ENCODE data around the gene SPNS3. TPM values are rescaled to one million over a fixed set of nuclear protein-coding genes. Genes with fewer than 3 reads are reported as not detected.

The SPNS3 gene
- polyA plus RNA-seq, 1 donor (not counting 4 experiments of a cell fraction or from before 2014, with no cell fraction given), result not detected

GRCh38 chr17:4509923-4510617, 76.3 kb downstream of the SPNS3 start:
- Histone ChIP-seq H4K20me1 (ENCODE audit: control insufficient read depth, extremely low read depth, insufficient read depth, low read length) (no peaks in the 10 kb centered on the region), H3K4me1 (ENCODE audit: control insufficient read depth, extremely low read depth, insufficient read depth, low read length) (no peaks in the 10 kb centered on the region), H3K9ac (ENCODE audit: control insufficient read depth, extremely low read depth, insufficient read depth, low read length) (no peak overlapping the region), H3K9me3 (ENCODE audit: control insufficient read depth, low read depth, low read length) (no peaks in the 10 kb centered on the region), H2AFZ (ENCODE audit: control insufficient read depth, low read length) (no peak overlapping the region), H3K9me1 (ENCODE audit: control insufficient read depth, extremely low read depth, insufficient read depth, low read length) (no peaks in the 10 kb centered on the region), H3K79me2 (ENCODE audit: control insufficient read depth, insufficient read depth, low read length) (no peaks in the 10 kb centered on the region), H3K36me3 (ENCODE audit: control insufficient read depth in 2 of 2, extremely low read depth in 1 of 2, insufficient read depth in 2 of 2, low read length in 2 of 2) (no peaks in the 10 kb centered on the region), H3K27ac (ENCODE audit: control insufficient read depth, insufficient read depth, low read length) (no peak overlapping the region), H3K4me2 (ENCODE audit: control insufficient read depth, extremely low read depth, insufficient read depth, low read depth, low read length) (no peak overlapping the region), H3K27me3 (ENCODE audit: control insufficient read depth, extremely low read depth, insufficient read depth, low read length) (peaks cover 20% of the 10 kb centered on the region), H3K4me3 (ENCODE audit: control insufficient read depth in 2 of 3, extremely low read depth in 1 of 3, insufficient read depth in 2 of 3, low read depth in 1 of 3, low read length in 3 of 3) (no peak overlapping the region)
- FAIRE-seq (no peak), DNase-seq (ENCODE audit: low read depth, low spot score) (no peak)
- TF ChIP-seq CTCF (optimal IDR thresholded peaks at IDR 0.05 in 1 of 3, IDR thresholded peaks at IDR 0.05 in 1 of 3, conservative IDR thresholded peaks at IDR 0.05 in 1 of 3; ENCODE audit: extremely low read depth in 1 of 3, insufficient read depth in 2 of 3, low read length in 3 of 3) (no peak), EZH2 (IDR thresholded peaks at IDR 0.05; ENCODE audit: low read length) (no peak)
- dilution Hi-C loops (cut with MboI; ENCODE audit: extremely low pct_ligation_motif_present, low sequenced_read_pairs), result no loop called here

GRCh38 chr17:4510618-4510941, 76.8 kb downstream of the SPNS3 start:
- no peak for DNase-seq (ENCODE audit: low read depth, low spot score)
- Histone ChIP-seq H3K27me3 (ENCODE audit: control insufficient read depth, extremely low read depth, insufficient read depth, low read length) (peaks cover 20% of the 10 kb centered on the region), H3K4me3 (ENCODE audit: control insufficient read depth in 2 of 3, extremely low read depth in 1 of 3, insufficient read depth in 2 of 3, low read depth in 1 of 3, low read length in 3 of 3) (no peak overlapping the region), H3K9me1 (ENCODE audit: control insufficient read depth, extremely low read depth, insufficient read depth, low read length) (no peaks in the 10 kb centered on the region), H3K27ac (ENCODE audit: control insufficient read depth, insufficient read depth, low read length) (no peak overlapping the region), H3K36me3 (ENCODE audit: control insufficient read depth in 2 of 2, extremely low read depth in 1 of 2, insufficient read depth in 2 of 2, low read length in 2 of 2) (no peaks in the 10 kb centered on the region), H3K79me2 (ENCODE audit: control insufficient read depth, insufficient read depth, low read length) (no peaks in the 10 kb centered on the region), H3K4me1 (ENCODE audit: control insufficient read depth, extremely low read depth, insufficient read depth, low read length) (no peaks in the 10 kb centered on the region), H3K9ac (ENCODE audit: control insufficient read depth, extremely low read depth, insufficient read depth, low read length) (no peak overlapping the region), H3K4me2 (ENCODE audit: control insufficient read depth, extremely low read depth, insufficient read depth, low read depth, low read length) (no peak overlapping the region), H4K20me1 (ENCODE audit: control insufficient read depth, extremely low read depth, insufficient read depth, low read length) (no peaks in the 10 kb centered on the region), H2AFZ (ENCODE audit: control insufficient read depth, low read length) (no peak overlapping the region), H3K9me3 (ENCODE audit: control insufficient read depth, low read depth, low read length) (no peaks in the 10 kb centered on the region)
- FAIRE-seq, result no peak
- dilution Hi-C loops (cut with MboI; ENCODE audit: extremely low pct_ligation_motif_present, low sequenced_read_pairs), result no loop called here
- no peak for TF ChIP-seq EZH2 (IDR thresholded peaks at IDR 0.05; ENCODE audit: low read length)
- TF ChIP-seq CTCF (optimal IDR thresholded peaks at IDR 0.05 in 1 of 3, IDR thresholded peaks at IDR 0.05 in 1 of 3, conservative IDR thresholded peaks at IDR 0.05 in 1 of 3; ENCODE audit: extremely low read depth in 1 of 3, insufficient read depth in 2 of 3, low read length in 3 of 3), result no peak
